HepG2 (cell line): Measurements from ENCODE around the gene PARP8.

Experiments used
- E2F1 ChIP-seq: sonication (generic); formaldehyde crosslinking; IDR thresholded peaks from 2 replicates; pipeline ENCODE4 v1.5.0; 2020; ENCODE audit warnings: missing genetic modification reagents
- GTF2F1 ChIP-seq: fragments of 150-350 bp; IDR thresholded peaks from 2 replicates; pipeline ENCODE4 v1.6.1; 2014; ENCODE audit warnings: low read length
- KLF6 ChIP-seq: IDR thresholded peaks from 2 replicates; pipeline ENCODE4 v1.8.0; 2016; ENCODE audit warnings: missing biosample characterization, missing genetic modification reagents
- POLR2AphosphoS5 ChIP-seq: IDR thresholded peaks from 2 replicates; pipeline ENCODE4 v1.6.1; 2012; ENCODE audit warnings: low read depth, low read length
- TAF1 ChIP-seq: sonication (generic); formaldehyde crosslinking; IDR thresholded peaks from 2 replicates; pipeline ENCODE4 v1.4.0; 2020; ENCODE audit warnings: missing genetic modification reagents
- ZFYVE20 ChIP-seq: sonication (generic); formaldehyde crosslinking; IDR thresholded peaks from 2 replicates; pipeline ENCODE4 v1.8.0; 2023; ENCODE audit warnings: low read depth, mild to moderate bottlenecking, moderate library complexity, missing genetic modification reagents, borderline replicate concordance
- ZNF143 ChIP-seq: sonication (generic); formaldehyde crosslinking; IDR thresholded peaks from 2 replicates; pipeline ENCODE4 v1.4.0; 2020; ENCODE audit warnings: missing genetic modification reagents
- ZNF639 ChIP-seq: conservative IDR thresholded peaks from 2 replicates; pipeline ENCODE4 v1.6.1; 2018; ENCODE audit warnings: missing genetic modification reagents
- TF ChIP-seq, protein P1 (sequence below): sonication (generic); formaldehyde crosslinking; IDR thresholded peaks from 2 replicates; pipeline ENCODE4 v1.5.0; 2020; ENCODE audit warnings: mild to moderate bottlenecking, missing genetic modification reagents, moderate library complexity
- TF ChIP-seq, protein P2 (sequence below): sonication (generic); formaldehyde crosslinking; IDR thresholded peaks from 2 replicates; pipeline ENCODE4 v1.8.0; 2022; ENCODE audit warnings: mild to moderate bottlenecking, missing genetic modification reagents, moderate library complexity

- TF ChIP-seq, protein P1, sequence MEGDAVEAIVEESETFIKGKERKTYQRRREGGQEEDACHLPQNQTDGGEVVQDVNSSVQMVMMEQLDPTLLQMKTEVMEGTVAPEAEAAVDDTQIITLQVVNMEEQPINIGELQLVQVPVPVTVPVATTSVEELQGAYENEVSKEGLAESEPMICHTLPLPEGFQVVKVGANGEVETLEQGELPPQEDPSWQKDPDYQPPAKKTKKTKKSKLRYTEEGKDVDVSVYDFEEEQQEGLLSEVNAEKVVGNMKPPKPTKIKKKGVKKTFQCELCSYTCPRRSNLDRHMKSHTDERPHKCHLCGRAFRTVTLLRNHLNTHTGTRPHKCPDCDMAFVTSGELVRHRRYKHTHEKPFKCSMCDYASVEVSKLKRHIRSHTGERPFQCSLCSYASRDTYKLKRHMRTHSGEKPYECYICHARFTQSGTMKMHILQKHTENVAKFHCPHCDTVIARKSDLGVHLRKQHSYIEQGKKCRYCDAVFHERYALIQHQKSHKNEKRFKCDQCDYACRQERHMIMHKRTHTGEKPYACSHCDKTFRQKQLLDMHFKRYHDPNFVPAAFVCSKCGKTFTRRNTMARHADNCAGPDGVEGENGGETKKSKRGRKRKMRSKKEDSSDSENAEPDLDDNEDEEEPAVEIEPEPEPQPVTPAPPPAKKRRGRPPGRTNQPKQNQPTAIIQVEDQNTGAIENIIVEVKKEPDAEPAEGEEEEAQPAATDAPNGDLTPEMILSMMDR (CRISPR knock-in tag): no peak
- no peak for TF ChIP-seq POLR2AphosphoS5
- TF ChIP-seq GTF2F1: no peak
- no peak for TF ChIP-seq ZNF639 (CRISPR knock-in tag)
- no peak for TF ChIP-seq TAF1
- TF ChIP-seq, protein P2, sequence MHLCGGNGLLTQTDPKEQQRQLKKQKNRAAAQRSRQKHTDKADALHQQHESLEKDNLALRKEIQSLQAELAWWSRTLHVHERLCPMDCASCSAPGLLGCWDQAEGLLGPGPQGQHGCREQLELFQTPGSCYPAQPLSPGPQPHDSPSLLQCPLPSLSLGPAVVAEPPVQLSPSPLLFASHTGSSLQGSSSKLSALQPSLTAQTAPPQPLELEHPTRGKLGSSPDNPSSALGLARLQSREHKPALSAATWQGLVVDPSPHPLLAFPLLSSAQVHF (CRISPR knock-in tag): no peak
- TF ChIP-seq E2F1 (CRISPR knock-in tag): no peak
- no peak for TF ChIP-seq ZNF143
- no peak for TF ChIP-seq KLF6 (CRISPR knock-in tag)
- TF ChIP-seq ZFYVE20 (CRISPR knock-in tag): no peak
These were observed 173.0 kb downstream of the PARP8 start for GRCh38 chr5:50839472-50839871.
